CD4-positive, alpha-beta T cell treated with Interleukin-17A for 1 hour (primary cell): ENCODE measurements around the gene CD164L2.
"Not testable (repeated sequence)": the region's sequence is repeated elsewhere in the genome, so short reads cannot be mapped to it uniquely, and the experiment has no call there.

ENCODE experiments used
- DNase-seq: peaks from one replicate; pipeline ENCODE4 v3.0.0-alpha.2; 2020

Gene CD164L2

DNA sequence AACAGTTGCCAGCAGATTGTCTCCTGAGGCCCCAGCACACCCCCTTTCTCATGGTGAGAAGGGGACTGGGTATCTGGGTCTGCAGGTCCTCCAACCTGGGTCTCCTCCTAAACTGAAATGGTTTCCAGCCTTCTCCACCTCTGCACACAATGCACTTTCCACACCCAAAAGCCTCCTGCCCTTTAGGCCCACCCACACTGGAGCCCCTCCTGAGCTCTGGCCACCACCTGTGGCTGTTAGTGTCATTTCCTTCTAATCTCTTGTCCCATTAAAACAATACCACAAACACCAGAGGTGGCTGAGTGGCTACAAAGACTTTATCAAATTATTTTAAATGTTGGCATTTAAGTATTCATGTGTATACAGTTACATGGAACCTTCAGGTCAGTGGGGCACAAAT is 20.8 kb upstream of the CD164L2 start:
- DNase-seq = no peak

DNA sequence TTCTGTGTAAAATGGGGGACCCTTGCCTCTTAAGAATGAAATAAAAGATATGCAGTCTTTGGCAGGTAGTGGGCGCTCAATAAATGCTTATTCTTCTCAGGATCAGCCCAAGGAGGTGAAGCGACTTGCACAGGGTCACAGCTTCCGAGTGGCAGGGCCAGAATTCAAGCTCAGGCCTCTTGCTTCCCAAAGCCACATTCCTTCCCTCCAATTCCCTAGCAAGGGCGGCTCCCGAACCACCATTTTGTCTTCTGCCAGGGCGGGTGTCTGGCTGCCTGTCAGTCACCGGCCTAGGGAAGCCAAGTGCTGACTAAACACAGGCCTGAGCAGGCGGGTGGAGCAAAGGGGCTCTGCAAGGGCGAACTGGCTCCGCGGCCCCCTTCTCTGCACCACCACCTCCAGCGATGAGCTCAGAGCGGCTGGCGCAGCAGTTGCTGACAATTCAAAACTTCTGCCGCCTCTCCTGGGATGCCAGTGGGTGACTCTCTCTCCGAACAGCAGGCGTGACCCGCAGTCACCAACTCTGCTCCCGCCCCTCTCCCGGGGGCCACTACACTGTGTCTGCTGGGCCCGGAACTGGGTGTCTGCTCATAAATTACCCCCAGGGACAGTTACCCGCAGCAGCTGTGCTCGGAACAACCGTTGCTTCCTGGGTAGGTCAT is 20.1 kb upstream of the CD164L2 start:
- peak; percentile 36 for DNase-seq

DNA sequence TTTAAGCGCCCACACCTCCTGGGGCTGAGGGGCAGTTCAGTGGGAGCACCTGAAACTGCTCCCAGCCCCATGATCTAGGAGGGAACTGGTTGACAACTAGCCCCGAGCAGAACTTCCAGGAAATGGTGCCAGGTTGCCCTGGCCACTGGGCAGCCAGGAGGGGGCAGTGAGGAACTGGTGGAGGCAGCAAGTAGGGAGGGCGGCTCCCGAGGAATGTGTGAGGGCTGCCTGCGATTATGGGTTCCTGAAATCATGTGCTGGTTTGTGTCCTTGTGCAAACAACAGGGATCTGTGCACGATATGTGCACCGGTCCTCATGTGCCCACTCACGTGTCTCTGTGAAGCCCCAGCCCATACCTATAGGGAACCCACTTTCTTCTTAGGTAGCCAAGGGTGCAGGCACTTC is 19.2 kb upstream of the CD164L2 start:
- DNase-seq = no peak

DNA sequence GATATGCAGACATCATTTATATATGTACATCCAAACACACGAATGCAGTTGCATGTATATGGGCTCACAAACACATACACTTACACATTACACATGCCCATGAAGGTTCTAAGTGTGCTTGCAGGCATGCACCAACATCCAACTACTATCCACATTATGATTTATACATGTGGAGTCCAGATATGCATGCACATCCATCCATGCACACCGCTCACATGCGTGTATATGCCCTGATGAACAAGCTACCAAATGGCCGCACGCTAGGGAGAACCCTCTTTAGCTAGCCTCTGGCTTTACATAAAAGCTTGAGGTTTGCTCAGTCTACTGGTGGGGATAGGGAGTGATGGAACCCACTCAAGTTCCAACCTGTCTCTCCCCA is 17.8 kb upstream of the CD164L2 start:
- no peak for DNase-seq

GRCh38 chr1:27400082-27400962 is 17.2 kb upstream of the CD164L2 start:
- no peak for DNase-seq

DNA sequence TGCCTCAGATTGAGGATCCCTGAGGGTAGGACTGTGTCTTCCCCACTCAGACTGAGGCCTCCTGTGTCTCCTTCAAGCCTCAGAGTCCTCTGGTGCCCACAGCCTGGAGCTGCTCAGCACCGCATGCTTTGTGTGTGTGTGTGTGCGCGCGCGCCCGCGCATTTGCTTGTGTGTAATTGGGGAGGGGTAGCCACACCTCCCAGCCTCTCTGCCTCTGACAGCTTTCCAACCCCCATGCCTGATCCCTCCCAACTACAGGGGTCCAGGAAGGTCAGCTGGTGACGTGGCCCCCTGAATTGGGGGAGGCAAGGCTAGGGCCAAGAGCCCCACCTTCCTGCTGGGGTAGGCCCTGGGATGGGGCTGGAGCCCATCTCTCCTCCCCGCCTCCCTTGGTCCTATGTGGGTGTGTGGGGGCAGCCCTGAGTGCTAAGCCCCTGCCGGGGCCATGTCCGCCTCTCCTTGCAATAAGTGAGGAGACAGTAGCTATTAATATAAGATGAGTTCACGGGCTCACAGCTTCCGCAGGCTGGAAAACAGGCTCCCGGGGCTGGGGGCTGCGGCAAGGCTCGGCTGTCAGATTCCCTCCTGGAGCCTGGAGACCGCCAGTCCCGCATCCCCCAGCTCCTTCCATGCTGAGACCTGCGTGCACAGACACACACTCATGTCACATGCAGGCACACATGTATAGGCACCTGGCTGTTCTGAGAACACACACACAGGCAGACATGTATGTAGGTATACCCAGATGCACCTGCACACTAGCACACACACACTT is 16.3 kb upstream of the CD164L2 start:
- no peak for DNase-seq

DNA sequence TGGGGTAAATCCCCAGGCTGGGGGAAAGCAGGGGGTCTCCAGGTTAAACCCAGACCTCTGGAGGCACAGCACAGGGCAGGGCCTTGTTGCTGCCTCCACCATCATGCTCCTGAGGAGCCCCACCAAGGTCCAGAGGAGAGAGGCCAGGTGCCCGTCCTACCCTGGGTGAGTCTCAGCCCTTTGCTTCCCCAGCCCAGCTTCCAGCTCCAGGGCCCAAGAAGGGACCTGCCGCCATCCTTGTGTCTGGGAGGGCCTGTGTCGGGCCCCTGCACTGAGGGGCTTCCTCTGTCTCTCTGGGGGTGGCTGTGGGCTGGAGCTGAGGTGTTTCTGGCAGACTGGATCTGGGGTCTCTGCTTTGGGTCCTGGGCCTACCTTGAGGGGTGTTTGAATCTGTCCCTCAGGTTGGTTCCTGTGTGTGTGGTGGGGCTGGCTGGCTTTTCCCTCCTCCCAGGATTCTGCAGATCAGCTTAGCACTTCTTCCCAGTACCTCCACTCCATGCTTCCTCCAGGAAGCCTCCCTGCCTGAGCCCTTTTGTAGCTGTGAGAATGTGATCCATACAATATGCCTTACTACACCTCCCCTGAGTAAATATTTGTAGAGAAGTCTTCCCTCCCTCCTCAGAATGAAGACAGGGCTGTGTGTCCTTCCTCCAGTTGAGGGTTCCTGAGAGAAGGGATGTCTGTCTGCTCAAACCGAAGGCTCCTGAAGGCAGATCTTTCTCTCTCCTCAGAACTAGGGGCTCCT is 15.4 kb upstream of the CD164L2 start:
- DNase-seq = no peak

DNA sequence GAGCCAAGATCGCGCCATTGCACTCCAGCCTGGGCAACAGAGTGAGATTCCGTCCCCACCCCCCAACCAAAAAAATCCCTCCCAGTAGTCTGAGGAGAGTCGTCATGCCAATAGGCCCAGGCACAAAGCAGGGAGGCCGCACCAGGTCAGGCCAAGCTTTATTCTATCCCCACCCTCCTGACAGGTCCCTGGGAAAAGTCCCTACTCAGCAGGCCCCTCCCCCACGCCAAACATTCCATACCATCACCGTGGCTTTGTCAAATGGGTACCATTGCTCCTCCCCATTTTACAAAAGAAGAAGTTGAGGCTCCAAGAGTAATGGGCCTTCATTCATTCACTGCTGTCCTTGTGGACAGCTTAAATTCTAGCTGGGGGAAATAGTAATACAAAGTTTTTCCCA is 14.6 kb upstream of the CD164L2 start:
- no peak for DNase-seq

GRCh38 chr1:27397110-27397509 is 14.0 kb upstream of the CD164L2 start:
- DNase-seq = no peak

- peak; percentile 88 for DNase-seq
Measured at GRCh38 chr1:27395441-27396195, 12.5 kb upstream of the CD164L2 start.

DNA sequence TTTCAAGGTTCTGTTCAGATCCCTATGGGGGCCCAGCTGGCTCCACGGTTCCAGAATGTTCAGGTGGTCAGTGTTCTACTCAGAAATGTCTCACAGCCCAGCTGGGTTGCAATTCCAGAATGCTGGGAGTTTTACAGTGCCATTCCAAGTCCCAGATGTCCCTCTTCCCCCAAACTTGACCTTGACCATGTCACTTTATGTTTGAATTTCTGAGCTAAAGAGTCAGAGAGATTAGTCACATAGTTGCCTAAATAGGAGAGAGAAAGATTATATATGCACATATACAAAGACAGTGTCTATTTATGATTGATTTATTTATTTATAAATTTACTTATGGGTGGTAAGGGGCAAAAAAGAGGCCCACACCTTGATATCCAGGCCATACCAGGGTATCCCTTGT is 11.8 kb upstream of the CD164L2 start:
- no peak for DNase-seq

DNA sequence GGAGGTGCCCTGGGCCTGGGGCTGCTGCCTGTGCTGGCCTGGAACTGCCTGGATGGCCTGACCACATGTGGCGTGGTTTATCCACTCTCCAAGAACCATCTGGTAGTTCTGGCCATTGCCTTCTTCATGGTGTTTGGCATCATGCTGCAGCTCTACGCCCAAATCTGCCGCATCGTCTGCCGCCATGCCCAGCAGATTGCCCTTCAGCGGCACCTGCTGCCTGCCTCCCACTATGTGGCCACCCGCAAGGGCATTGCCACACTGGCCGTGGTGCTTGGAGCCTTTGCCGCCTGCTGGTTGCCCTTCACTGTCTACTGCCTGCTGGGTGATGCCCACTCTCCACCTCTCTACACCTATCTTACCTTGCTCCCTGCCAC is 11.1 kb upstream of the CD164L2 start:
- no peak for DNase-seq

DNA sequence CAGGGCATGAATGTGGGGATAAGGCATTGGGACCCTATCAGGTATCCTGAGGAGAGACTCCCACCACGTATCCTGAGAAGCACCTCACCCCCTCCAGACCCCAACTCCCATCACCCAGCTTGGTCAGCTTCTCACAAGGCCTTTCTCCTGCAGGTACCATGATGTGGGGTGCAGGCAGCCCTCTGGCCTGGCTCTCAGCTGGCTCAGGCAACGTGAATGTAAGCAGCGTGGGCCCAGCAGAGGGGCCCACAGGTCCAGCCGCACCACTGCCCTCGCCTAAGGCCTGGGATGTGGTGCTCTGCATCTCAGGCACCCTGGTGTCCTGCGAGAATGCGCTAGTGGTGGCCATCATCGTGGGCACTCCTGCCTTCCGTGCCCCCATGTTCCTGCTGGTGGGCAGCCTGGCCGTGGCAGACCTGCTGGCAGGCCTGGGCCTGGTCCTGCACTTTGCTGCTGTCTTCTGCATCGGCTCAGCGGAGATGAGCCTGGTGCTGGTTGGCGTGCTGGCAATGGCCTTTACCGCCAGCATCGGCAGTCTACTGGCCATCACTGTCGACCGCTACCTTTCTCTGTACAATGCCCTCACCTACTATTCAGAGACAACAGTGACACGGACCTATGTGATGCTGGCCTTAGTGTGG is 10.6 kb upstream of the CD164L2 start:
- DNase-seq = no peak

DNA sequence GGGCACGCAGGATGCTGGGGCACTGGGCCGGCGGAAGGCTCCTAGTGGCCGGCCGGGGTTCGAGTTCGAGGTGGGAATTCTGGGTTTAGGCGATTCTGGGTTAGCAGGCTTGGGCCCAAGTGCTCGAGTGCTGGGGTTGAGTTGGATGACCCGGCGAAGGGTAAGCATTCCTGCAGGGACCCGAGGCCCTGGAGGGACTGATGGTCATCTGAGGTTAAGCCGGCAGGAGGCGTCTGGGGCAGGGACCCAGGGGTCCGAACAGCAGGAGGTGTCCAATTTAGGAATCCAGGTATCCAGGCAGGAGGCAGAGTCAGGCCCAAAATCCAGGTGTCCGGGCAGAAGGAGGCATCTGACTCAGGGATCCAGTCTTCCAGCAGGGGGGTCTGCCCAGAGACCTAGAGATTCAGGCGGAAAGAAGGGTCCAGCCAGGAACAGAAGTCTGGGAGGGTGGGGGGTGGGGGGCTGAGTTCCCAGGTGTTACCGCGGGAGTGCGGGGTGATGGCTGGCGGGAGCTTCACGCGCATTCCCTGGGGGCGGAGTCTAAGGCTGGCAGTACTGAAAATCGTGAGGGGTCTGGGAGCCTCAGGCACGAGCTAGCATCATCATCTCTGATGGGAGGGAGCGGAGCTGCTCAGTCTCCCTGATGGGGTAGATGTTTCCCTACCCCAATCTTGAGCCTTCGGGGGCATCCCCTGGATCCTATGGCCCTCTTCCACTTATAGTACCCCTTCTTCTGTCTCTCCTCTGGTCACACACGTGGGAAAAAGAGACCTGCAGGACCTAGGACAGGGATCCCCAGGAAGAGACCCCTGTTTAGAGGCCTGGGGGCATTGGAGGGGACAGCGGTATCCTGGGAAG is 9.9 kb upstream of the CD164L2 start:
- no peak for DNase-seq

DNA sequence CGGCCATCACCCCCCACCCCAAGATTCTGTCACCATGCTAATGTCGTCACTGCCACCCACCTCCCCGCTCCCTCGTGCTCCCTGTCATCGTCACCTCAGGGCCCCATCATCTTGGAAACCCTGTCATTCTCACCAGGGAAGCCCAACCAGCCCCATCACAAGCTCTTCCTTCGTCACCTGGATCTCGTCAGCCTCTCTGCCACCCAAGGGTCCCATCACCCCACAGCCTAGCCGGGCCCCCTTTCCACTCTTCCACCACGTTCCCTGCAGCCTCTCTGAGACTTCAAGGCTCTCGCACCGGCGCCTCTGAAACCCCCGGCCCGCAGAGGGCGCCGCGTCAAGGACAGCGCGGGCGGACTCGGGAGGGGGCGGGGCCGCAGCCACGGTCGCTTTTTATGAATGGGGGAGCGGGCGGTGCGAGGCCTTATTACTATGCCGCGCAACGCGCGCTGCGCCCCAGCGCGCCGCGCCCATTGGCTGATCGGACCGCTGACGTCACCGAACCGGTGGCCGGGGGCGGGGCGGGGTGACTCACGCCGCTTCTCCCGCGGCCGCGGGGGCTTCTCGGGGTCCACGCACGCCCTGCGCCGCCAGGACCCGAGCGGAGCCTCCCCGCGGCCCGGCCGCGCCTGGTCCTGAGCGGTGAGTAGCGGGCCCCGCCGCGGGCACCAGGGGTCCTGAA is 9.1 kb upstream of the CD164L2 start, which contains the start of gene GPR3:
Gene GPR3 (plus strand): TSS at position 527 of the 682 bp plus-strand sequence. CDS start 1,177 bp downstream, outside the sequence.
- DNase-seq = peak; percentile 94

DNA sequence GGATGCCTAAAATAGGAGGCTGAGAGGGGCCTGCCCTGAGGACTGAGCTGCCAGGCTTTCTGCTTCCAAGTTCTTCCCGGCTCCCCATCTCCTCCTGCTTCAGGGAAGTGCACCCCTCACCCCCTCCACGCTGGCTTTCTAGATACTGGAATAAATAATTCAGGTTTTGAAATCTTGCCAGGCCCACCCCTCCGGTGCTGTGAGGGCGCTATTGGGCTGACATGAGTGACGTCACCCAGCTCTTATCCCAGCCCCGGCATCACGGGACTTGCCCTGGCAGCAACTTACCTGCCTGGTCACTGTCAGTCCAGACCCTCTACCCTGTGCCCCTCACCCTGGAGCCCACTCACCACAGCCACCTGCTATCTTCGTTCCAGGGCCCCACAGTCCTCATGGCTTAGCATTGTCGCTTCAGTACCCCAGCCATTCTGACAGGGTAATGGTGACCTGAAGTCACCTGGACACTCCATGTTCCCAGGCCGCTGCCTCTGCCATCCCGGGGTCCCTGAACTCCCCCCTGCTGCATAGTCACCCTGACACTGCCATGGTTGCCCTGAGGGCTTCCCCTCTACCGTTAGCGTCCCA is 8.5 kb upstream of the CD164L2 start:
- DNase-seq = peak; percentile 48

DNA sequence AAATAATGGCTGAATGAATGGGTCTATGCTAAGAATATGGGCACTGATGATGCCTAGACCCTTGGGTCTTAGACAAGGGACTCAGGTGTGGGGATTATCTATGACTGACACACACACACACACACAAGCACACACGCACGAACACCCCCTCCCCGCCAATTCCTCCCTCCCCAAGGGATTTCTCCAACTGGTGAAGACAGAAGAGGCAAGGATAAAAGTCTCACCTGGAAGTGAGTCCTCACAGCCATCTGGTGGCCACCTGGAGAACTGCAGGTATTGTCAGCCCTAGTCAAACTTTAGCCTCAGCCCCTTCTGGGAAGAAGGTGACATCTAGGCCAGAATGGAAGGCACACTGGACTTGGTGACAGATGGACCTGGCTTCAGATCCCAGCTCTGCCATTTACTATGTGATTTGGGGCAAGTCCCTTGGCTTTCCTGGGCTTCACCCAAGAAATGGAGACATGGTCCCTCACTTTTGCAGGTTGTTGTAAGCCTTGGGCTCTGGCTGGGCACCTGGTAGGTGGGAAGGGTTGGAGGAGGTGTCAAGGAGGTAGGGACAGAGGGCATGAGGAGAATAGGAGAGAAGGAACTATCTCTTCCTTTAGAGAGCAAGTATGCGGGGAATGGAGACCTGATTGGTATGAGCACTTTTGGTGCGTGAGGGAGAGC is 5.3 kb upstream of the CD164L2 start:
- DNase-seq = peak; percentile 81

DNA sequence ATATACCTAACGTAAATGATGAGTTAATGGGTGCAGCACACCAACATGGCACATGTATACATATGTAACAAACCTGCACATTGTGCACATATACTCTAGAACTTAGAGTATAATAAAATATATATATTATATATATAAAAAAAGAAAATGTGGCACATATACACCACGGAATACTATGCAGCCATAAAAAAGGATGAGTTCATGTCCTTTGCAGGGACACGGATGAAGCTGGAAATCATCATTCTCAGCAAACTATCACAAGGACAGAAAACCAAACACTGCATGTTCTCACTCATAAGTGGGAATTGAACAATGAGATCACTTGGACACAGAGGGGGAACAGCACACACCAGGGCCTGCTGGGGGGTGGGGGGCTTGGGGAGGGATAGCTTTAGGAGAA is 1.7 kb upstream of the CD164L2 start:
- not testable (repeated sequence) for DNase-seq

DNA sequence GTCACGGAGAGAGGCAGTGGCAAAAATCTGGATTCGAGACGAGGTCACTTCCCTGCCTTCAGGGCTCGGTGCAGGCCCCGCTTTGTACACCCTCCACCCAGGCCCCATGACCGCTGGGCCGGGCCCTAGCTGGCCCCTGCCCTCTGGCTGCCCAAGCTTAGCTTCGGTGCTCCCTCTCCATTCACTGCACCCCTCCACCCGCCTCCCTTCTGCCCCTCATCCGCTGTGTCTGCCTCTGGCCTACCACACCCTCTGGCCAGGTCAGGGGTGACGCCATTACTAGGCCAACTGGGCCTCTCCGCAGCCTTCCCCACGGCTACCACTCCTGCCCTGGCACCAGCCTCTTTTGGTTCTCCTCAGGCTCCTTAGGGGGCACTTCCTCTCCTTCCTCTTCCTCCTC is 528 bp upstream of the CD164L2 start:
- DNase-seq = no peak
